Activated CD8-positive, alpha-beta T cell treated with anti-CD3 and anti-CD28 coated beads for 36 hours (primary cell): ENCODE measurements around the gene RBM15B. TPM values are rescaled to one million over a fixed set of nuclear protein-coding genes. Genes with fewer than 3 reads are reported as not detected.

Experiments used
- ATAC-seq: fragments of 200-7000 bp; cut with Tn5 transposase; one replicate; pipeline ENCODE4 v1.10.0; 2021; ENCODE audit warnings: mild to moderate bottlenecking, moderate library complexity
- CTCF ChIA-PET: fragments of 350-600 bp; sonication (Branson Sonifier 250); formaldehyde crosslinking; loops from one replicate; lab custom pipeline; 2021; ENCODE audit warnings: antibody characterized with exemption; lab: Charles Lee
- POLR2A ChIA-PET: fragments of 350-600 bp; sonication (Branson Sonifier 250); formaldehyde crosslinking; loops from one replicate; lab custom pipeline; 2021; ENCODE audit warnings: antibody characterized with exemption; lab: Charles Lee
- DNase-seq: peaks from one replicate; pipeline ENCODE4 v3.0.0-alpha.2; 2020
- H3K27ac Mint-ChIP-seq: one replicate; pipeline ENCODE4 v1.8.0; 2021; ENCODE audit warnings: mild to moderate bottlenecking, mixed read lengths
- H3K27me3 Mint-ChIP-seq: one replicate; pipeline ENCODE4 v1.8.0; 2021; ENCODE audit warnings: mixed read lengths
- H3K36me3 Mint-ChIP-seq: one replicate; pipeline ENCODE4 v1.8.0; 2021; ENCODE audit warnings: low read depth, mixed read lengths
- H3K4me1 Mint-ChIP-seq: one replicate; pipeline ENCODE4 v1.8.0; 2021; ENCODE audit warnings: low read depth, mixed read lengths
- H3K4me3 Mint-ChIP-seq: one replicate; pipeline ENCODE4 v1.8.0; 2021; ENCODE audit warnings: mild to moderate bottlenecking, moderate library complexity, mixed read lengths
- H3K9me3 Mint-ChIP-seq: one replicate; pipeline ENCODE4 v1.8.0; 2021; ENCODE audit warnings: mixed read lengths
- intact Hi-C: fragments of 100-400 bp; cut with micrococcal nuclease; formaldehyde crosslinking; loops from one replicate; pipeline ENCODE4 v1.10.0; 2022
- total RNA-seq, 2 experiments: library from RNA; stranded (reverse); gene quantifications; one replicate each; pipeline ENCODE4 v1.2.3, GENCODE V29; 2021
- TF ChIP-seq, protein P1 (sequence below): fragments of 200-600 bp; IDR thresholded peaks from one replicate; pipeline ENCODE4 v1.8.0; 2022; ENCODE audit warnings: antibody characterized with exemption, mild to moderate bottlenecking

The RBM15B gene
- total RNA-seq, 2 experiments from 2014 or later, result 20.8 to 20.9 TPM

DNA sequence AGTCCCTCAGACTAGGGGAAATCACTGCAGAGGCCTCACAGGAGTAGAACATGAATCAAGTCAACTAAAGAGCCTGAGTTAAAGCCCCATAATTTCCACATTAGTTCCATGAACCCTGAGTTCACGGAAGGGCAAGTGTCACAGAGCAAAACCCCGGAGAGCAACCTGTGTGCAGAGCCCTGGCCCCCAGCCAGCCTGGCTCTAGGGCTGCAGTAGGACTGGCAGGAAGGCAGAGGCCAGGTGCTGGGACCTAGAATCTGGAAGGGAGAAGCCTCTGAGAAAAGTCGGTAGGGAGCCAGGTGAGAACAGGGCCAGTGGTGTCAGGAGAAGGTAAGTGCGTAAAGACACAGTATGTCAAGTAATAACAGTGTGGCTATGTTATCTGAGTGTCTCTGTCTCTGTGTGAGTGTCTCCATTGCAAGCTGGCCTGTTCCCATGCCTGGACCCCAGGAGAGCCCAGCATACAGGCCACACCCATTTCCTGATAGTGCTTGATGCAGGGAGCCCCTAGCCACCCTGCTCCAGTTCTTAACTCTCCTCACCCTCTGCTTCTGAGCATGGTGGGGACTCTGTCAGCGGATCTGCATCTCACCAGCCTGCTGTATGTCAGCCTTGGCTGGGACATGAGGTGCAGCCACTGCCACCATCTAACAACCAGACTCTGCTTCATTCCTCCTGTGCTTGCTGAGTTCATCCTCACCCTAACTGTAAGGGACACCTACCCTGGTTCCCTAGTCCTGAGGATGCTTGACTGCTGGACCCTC is 17.2 kb upstream of the RBM15B start:
- intact Hi-C loops, result loop anchor here (2.0 kb wide), 1 partner anchor 403 kb away; no protein-coding TSS in a partner anchor
- no peak overlapping the region for H3K27ac Mint-ChIP-seq
- H3K36me3 Mint-ChIP-seq, result no peaks in the 10 kb centered on the region
- peaks cover 2% of the 10 kb centered on the region for H3K4me1 Mint-ChIP-seq
- H3K9me3 Mint-ChIP-seq, result no peaks in the 10 kb centered on the region
- ATAC-seq (no peak), DNase-seq (no peak)
- TF ChIP-seq, protein P1, sequence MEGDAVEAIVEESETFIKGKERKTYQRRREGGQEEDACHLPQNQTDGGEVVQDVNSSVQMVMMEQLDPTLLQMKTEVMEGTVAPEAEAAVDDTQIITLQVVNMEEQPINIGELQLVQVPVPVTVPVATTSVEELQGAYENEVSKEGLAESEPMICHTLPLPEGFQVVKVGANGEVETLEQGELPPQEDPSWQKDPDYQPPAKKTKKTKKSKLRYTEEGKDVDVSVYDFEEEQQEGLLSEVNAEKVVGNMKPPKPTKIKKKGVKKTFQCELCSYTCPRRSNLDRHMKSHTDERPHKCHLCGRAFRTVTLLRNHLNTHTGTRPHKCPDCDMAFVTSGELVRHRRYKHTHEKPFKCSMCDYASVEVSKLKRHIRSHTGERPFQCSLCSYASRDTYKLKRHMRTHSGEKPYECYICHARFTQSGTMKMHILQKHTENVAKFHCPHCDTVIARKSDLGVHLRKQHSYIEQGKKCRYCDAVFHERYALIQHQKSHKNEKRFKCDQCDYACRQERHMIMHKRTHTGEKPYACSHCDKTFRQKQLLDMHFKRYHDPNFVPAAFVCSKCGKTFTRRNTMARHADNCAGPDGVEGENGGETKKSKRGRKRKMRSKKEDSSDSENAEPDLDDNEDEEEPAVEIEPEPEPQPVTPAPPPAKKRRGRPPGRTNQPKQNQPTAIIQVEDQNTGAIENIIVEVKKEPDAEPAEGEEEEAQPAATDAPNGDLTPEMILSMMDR, result no peak
- POLR2A ChIA-PET, result no interaction called here
- no peak overlapping the region for H3K4me3 Mint-ChIP-seq
- no peaks in the 10 kb centered on the region for H3K27me3 Mint-ChIP-seq
- CTCF ChIA-PET, result interaction anchor here (2.3 to 2.9 kb wide), 2 partner anchors 402 to 758 kb away, joined by 7 to 13 read pairs; partner anchors contain the start of gene MAPKAPK3

DNA sequence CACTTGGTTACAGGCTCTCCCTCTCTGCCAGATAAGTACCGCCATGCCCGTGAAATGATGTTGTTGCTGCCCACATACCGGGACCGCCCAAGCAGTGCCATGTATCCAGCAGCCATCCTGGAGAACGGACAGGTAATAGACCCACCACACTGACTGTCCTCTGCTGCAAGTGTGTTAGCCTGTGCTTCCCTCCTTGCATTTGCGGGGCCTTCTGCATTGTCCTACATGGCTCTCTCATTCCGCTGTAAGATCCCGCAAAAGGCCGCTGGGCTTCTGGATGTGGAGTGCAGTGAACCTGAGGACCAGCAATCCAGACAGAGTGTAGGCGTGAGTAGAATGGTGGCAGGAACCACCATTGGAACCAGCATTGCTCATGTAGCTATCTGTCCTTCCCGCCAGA is 16.6 kb upstream of the RBM15B start:
- no peaks in the 10 kb centered on the region for H3K27me3 Mint-ChIP-seq
- ATAC-seq (no peak), DNase-seq (no peak)
- peaks cover 6% of the 10 kb centered on the region for H3K4me1 Mint-ChIP-seq
- no peaks in the 10 kb centered on the region for H3K36me3 Mint-ChIP-seq
- H3K27ac Mint-ChIP-seq, result no peak overlapping the region
- ChIA-PET POLR2A (no interaction called here), CTCF (interaction anchor here (2.9 kb wide), 1 partner anchor 403 kb away, joined by 7 read pairs; no protein-coding TSS in a partner anchor)
- intact Hi-C loops, result no loop called here
- H3K9me3 Mint-ChIP-seq, result no peaks in the 10 kb centered on the region
- TF ChIP-seq, protein P1, result no peak
- H3K4me3 Mint-ChIP-seq, result no peak overlapping the region

DNA sequence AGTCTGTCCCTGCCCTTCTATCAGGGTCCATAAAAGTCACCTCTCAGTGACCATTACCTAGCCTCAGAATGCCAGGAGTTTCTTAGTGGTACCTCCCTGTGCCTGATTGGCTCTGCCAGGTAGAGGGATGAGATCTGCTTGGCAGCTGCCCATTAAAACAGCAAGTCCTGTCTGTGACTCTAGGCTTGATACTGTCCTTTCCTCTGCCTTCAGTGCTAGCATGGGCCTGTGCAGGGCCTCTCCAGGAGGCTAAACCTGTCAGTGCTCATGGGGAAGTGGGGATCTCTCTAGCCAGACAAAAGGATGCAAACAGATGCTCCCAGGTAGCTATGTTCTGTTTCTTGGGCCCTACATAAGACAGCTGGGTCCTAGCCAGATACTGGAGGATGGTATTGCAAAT is 15.9 kb upstream of the RBM15B start:
- ChIA-PET POLR2A (interaction anchor here (0.6 kb wide), 1 partner anchor 239 kb away, joined by 4 read pairs; no protein-coding TSS in a partner anchor), CTCF (interaction anchor here (2.9 kb wide), 1 partner anchor 403 kb away, joined by 7 read pairs; no protein-coding TSS in a partner anchor)
- Mint-ChIP-seq H3K4me1 (peaks cover 8% of the 10 kb centered on the region), H3K36me3 (no peaks in the 10 kb centered on the region), H3K27ac (no peak overlapping the region), H3K27me3 (no peaks in the 10 kb centered on the region), H3K9me3 (no peaks in the 10 kb centered on the region), H3K4me3 (no peak overlapping the region)
- TF ChIP-seq, protein P1, result no peak
- DNase-seq (no peak), ATAC-seq (no peak)
- intact Hi-C loops, result no loop called here

DNA sequence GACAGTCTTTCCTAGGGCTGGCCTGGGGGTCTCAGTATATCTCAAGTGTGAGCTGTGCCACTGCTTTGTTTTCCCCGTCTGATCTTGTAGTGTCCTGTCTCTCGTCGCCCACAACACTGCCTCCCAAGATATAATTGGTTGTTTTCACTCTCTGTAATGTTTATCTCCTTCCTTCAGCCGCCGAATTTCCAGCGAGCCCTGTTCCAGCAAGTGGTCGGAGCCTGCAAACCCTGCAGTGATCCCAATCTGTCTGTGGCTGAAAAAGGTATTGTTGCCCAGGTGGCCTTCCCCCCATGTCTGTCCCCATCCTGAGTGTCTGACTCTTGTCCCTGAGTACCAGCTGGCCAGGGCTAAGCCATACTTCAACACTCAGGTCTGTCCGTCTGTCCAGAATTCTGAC is 15.5 kb upstream of the RBM15B start:
- Mint-ChIP-seq H3K27me3 (no peaks in the 10 kb centered on the region), H3K4me1 (peaks cover 8% of the 10 kb centered on the region), H3K36me3 (no peaks in the 10 kb centered on the region), H3K4me3 (no peak overlapping the region), H3K9me3 (no peaks in the 10 kb centered on the region), H3K27ac (no peak overlapping the region)
- intact Hi-C loops, result no loop called here
- DNase-seq (no peak), ATAC-seq (no peak)
- ChIA-PET POLR2A (interaction anchor here (0.6 kb wide), 2 partner anchors 239 to 774 kb away, joined by 3 to 4 read pairs; no protein-coding TSS in a partner anchor), CTCF (interaction anchor here (2.9 kb wide), 1 partner anchor 404 kb away, joined by 7 read pairs; no protein-coding TSS in a partner anchor)
- TF ChIP-seq, protein P1, result no peak

DNA sequence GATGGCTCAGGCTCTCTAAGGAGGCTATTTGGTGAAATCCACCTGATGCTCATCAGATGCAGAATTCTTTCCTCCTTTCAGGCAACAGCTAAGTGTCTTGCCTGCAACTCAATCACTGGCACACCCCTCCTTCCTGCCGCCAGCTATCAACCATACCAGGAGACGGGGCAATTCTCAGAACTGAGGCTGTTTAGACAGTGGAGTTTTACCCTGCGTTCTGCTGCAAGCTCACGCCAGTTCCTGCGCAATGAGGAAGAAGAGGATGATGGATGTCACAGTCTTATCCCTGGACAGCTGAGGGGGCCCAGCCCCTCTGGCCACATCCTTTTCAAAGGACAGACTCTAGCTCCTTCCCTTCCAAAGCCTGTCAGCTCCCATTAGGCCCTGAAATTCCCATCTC is 13.0 kb upstream of the RBM15B start:
- DNase-seq (no peak), ATAC-seq (no peak)
- ChIA-PET POLR2A (no interaction called here), CTCF (interaction anchor here (1.1 to 4.4 kb wide), 3 partner anchors 8 to 12 kb away, joined by 3 to 17 read pairs (median 4); no protein-coding TSS in a partner anchor)
- TF ChIP-seq, protein P1, result no peak
- H3K27me3 Mint-ChIP-seq, result no peaks in the 10 kb centered on the region
- no peaks in the 10 kb centered on the region for H3K9me3 Mint-ChIP-seq
- H3K4me1 Mint-ChIP-seq, result peaks cover 6% of the 10 kb centered on the region
- H3K27ac Mint-ChIP-seq, result no peak overlapping the region
- no peak overlapping the region for H3K4me3 Mint-ChIP-seq
- intact Hi-C loops, result no loop called here
- H3K36me3 Mint-ChIP-seq, result no peaks in the 10 kb centered on the region
